ENCODE measurements around the gene CAMK2B.
"Not testable (repeated sequence)": the region's sequence is repeated elsewhere in the genome, so short reads cannot be mapped to it uniquely, and the experiment has no call there.

CAMK2B gene

GRCh38 chr7:44194069-44194468 lies 131.3 kb downstream of the CAMK2B start:
- DNase-seq (ENCODE audit: low spot score): no peak

- DNase-seq (ENCODE audit: low spot score): no peak
These were observed 132.2 kb downstream of the CAMK2B start for GRCh38 chr7:44193011-44193802.

GRCh38 chr7:44191171-44191570 lies 134.2 kb downstream of the CAMK2B start:
- DNase-seq (ENCODE audit: low spot score): no peak

- no peak for DNase-seq (ENCODE audit: low spot score)
These were observed 135.2 kb downstream of the CAMK2B start for GRCh38 chr7:44189993-44190872.

- no peak for DNase-seq (ENCODE audit: low spot score)
These were observed 136.0 kb downstream of the CAMK2B start, which contains the start of gene GCK for GRCh38 chr7:44189286-44189992. GCK (minus strand) TSS chr7:44189439; CDS start chr7:44188953, 486 bp downstream.

GRCh38 chr7:44188480-44189225 lies 136.7 kb downstream of the CAMK2B start:
- no peak for DNase-seq (ENCODE audit: low spot score)

GRCh38 chr7:44187636-44188416 lies 137.6 kb downstream of the CAMK2B start:
- no peak for DNase-seq (ENCODE audit: low spot score)

- no peak for DNase-seq (ENCODE audit: low spot score)
These were observed 138.7 kb downstream of the CAMK2B start for GRCh38 chr7:44186736-44187135.

GRCh38 chr7:44185729-44186128 lies 139.7 kb downstream of the CAMK2B start:
- no peak for DNase-seq (ENCODE audit: low spot score)

GRCh38 chr7:44184873-44185446 lies 140.4 kb downstream of the CAMK2B start:
- no peak for DNase-seq (ENCODE audit: low spot score)

- no peak for DNase-seq (ENCODE audit: low spot score)
These were observed 141.1 kb downstream of the CAMK2B start for GRCh38 chr7:44184206-44184872.

GRCh38 chr7:44183386-44183785 lies 142.0 kb downstream of the CAMK2B start:
- no peak for DNase-seq (ENCODE audit: low spot score)

- no peak for DNase-seq (ENCODE audit: low spot score)
These were observed 142.6 kb downstream of the CAMK2B start for GRCh38 chr7:44182827-44183226.

GRCh38 chr7:44180631-44181030 lies 144.8 kb downstream of the CAMK2B start:
- no peak for DNase-seq (ENCODE audit: low spot score)

- DNase-seq (ENCODE audit: low spot score): no peak
These were observed 147.7 kb downstream of the CAMK2B start for GRCh38 chr7:44177570-44178131.

GRCh38 chr7:44176486-44176885 lies 148.9 kb downstream of the CAMK2B start:
- no peak for DNase-seq (ENCODE audit: low spot score)

GRCh38 chr7:44175730-44176129 lies 149.7 kb downstream of the CAMK2B start:
- no peak for DNase-seq (ENCODE audit: low spot score)

- not testable (repeated sequence) for DNase-seq (ENCODE audit: low spot score)
These were observed 150.8 kb downstream of the CAMK2B start for GRCh38 chr7:44174694-44174948.

- DNase-seq (ENCODE audit: low spot score): no peak
These were observed 151.3 kb downstream of the CAMK2B start for GRCh38 chr7:44173911-44174693.

Measured in SK-N-DZ (cell line).